WTC11 (cell line): ENCODE measurements around the gene TRAPPC3.

Experiments
- CBFB ChIP-seq: sonication (generic); formaldehyde crosslinking; IDR thresholded peaks from 2 replicates; pipeline ENCODE4 v1.8.1; 2022; ENCODE audit warnings: mild to moderate bottlenecking, low read depth, missing genetic modification reagents
- ELF4 ChIP-seq: sonication (generic); formaldehyde crosslinking; IDR thresholded peaks from 2 replicates; pipeline ENCODE4 v1.8.1; 2022; ENCODE audit warnings: low read depth, mild to moderate bottlenecking, moderate library complexity, missing genetic modification reagents
- ESRRA ChIP-seq: sonication (generic); formaldehyde crosslinking; IDR thresholded peaks from 2 replicates; pipeline ENCODE4 v1.8.1; 2022; ENCODE audit warnings: mild to moderate bottlenecking, missing genetic modification reagents, borderline replicate concordance
- FOXJ3 ChIP-seq: sonication (generic); formaldehyde crosslinking; IDR thresholded peaks from 2 replicates; pipeline ENCODE4 v1.9.0; 2021; ENCODE audit warnings: missing genetic modification reagents, mild to moderate bottlenecking, borderline replicate concordance
- FOXP1 ChIP-seq: sonication (generic); formaldehyde crosslinking; IDR thresholded peaks from 2 replicates; pipeline ENCODE4 v1.8.0; 2022; ENCODE audit warnings: missing genetic modification reagents, mild to moderate bottlenecking, moderate library complexity, borderline replicate concordance
- GABPB1 ChIP-seq: sonication (generic); formaldehyde crosslinking; IDR thresholded peaks from 2 replicates; pipeline ENCODE4 v1.8.1; 2023; ENCODE audit warnings: mild to moderate bottlenecking, missing genetic modification reagents
- JUN ChIP-seq: sonication (generic); formaldehyde crosslinking; IDR thresholded peaks from 2 replicates; pipeline ENCODE4 v1.8.0; 2023; ENCODE audit warnings: mild to moderate bottlenecking, missing genetic modification reagents
- NFYB ChIP-seq: sonication (generic); formaldehyde crosslinking; conservative IDR thresholded peaks from 2 replicates; pipeline ENCODE4 v1.8.0; 2022; ENCODE audit warnings: low read depth, missing genetic modification reagents
- ZNF396 ChIP-seq: fragments of 250-450 bp; sonication (Bioruptor Pico); IDR thresholded peaks from 2 replicates; pipeline ENCODE4 v1.8.0; 2021; ENCODE audit warnings: mild to moderate bottlenecking, moderate library complexity, borderline replicate concordance
- TF ChIP-seq, protein P1 (sequence below): sonication (generic); formaldehyde crosslinking; conservative IDR thresholded peaks from 2 replicates; pipeline ENCODE4 v1.8.1; 2022; ENCODE audit warnings: mild to moderate bottlenecking, missing genetic modification reagents
- TF ChIP-seq, protein P2 (sequence below): fragments of 200-600 bp; IDR thresholded peaks from 2 replicates; pipeline ENCODE4 v1.8.0; 2022; ENCODE audit warnings: antibody characterized with exemption
- TF ChIP-seq, protein P3 (sequence below): sonication (generic); formaldehyde crosslinking; IDR thresholded peaks from 2 replicates; pipeline ENCODE4 v1.8.1; 2023; ENCODE audit warnings: mild to moderate bottlenecking, missing genetic modification reagents

DNA sequence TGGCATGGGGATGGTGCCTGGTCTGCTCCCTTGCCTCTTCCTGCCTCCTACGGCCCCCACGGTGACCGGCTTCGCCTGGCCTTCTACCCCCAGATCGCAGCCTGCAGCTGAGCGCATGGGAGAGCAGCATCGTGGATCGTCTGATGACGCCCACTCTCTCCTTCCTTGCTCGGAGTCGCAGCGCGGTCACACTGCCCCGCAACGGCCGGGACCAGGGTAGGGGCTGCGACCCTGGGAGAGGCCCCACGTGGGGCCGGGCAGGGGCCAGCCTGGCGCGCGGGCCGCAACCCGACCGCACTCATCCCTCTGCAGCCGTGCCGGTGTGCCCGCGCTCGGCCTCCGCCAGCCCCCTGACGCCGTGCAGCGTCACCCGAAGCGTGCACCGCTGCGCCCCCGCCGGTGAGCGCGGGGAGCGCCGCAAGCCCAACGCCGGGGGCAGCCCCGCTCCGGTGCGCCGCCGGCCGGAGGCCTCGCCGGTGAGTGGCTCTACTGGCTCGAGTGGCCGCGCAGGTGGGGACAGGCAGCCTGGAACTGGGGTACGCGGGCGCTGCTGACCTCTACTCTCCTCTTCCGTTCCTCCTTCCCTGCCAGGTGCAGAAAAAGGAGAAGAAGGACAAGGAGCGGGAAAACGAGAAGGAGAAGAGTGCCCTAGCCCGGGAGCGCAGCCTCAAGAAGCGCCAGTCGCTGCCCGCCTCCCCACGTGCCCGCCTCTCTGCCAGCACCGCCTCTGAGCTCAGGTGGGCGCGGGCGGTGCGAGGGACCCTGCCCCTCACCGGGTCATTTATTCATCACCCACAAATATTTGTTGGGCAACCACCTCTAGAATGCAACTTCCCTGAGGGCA, 27.0 kb upstream of the TRAPPC3 start:
- 0 out of 2 replicates have a peak, but pooled peaks have one; percentile 72 for TF ChIP-seq CBFB
- TF ChIP-seq FOXJ3 (CRISPR knock-in tag), result no peak
- peak; percentile 51; the same call in 1 of the 2 replicates for TF ChIP-seq FOXP1 (CRISPR knock-in tag)
- TF ChIP-seq, protein P1, sequence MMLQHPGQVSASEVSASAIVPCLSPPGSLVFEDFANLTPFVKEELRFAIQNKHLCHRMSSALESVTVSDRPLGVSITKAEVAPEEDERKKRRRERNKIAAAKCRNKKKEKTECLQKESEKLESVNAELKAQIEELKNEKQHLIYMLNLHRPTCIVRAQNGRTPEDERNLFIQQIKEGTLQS (CRISPR knock-in tag), result no peak
- no peak for TF ChIP-seq JUN
- TF ChIP-seq, protein P2, sequence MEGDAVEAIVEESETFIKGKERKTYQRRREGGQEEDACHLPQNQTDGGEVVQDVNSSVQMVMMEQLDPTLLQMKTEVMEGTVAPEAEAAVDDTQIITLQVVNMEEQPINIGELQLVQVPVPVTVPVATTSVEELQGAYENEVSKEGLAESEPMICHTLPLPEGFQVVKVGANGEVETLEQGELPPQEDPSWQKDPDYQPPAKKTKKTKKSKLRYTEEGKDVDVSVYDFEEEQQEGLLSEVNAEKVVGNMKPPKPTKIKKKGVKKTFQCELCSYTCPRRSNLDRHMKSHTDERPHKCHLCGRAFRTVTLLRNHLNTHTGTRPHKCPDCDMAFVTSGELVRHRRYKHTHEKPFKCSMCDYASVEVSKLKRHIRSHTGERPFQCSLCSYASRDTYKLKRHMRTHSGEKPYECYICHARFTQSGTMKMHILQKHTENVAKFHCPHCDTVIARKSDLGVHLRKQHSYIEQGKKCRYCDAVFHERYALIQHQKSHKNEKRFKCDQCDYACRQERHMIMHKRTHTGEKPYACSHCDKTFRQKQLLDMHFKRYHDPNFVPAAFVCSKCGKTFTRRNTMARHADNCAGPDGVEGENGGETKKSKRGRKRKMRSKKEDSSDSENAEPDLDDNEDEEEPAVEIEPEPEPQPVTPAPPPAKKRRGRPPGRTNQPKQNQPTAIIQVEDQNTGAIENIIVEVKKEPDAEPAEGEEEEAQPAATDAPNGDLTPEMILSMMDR, result peak; percentile 60; the same call in 1 of the 2 replicates
- peak; percentile 52; the same call in 1 of the 2 replicates for TF ChIP-seq ESRRA
- TF ChIP-seq ELF4, result no peak
- TF ChIP-seq, protein P3, sequence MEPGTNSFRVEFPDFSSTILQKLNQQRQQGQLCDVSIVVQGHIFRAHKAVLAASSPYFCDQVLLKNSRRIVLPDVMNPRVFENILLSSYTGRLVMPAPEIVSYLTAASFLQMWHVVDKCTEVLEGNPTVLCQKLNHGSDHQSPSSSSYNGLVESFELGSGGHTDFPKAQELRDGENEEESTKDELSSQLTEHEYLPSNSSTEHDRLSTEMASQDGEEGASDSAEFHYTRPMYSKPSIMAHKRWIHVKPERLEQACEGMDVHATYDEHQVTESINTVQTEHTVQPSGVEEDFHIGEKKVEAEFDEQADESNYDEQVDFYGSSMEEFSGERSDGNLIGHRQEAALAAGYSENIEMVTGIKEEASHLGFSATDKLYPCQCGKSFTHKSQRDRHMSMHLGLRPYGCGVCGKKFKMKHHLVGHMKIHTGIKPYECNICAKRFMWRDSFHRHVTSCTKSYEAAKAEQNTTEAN (CRISPR knock-in tag), result no peak
- TF ChIP-seq NFYB (CRISPR knock-in tag), result no peak
- no peak for TF ChIP-seq ZNF396 (CRISPR knock-in tag)
- TF ChIP-seq GABPB1 (CRISPR knock-in tag), result no peak
